K562 (cell line): Measurements from ENCODE around the gene MPG. TPM values are rescaled to one million over a fixed set of nuclear protein-coding genes. Genes with fewer than 3 reads are reported as not detected.
A peak's percentile ranks its signal among the peaks of the same experiment; 100 is the strongest.

ENCODE experiments used
- CBFA2T3 ChIP-seq: fragments of 450-650 bp; IDR thresholded peaks from 2 replicates; pipeline ENCODE4 v1.6.1; 2017
- DACH1 ChIP-seq: fragments of 450-650 bp; IDR thresholded peaks from 2 replicates; pipeline ENCODE4 v1.6.1; 2018; ENCODE audit not compliant: partially characterized antibody
- ELF1 ChIP-seq: fragments of 200-800 bp; sonication (Bioruptor generic); IDR thresholded peaks from 2 replicates; pipeline ENCODE4 v1.6.1; 2016; ENCODE audit warnings: missing genetic modification characterization, missing compliant biosample characterization
- FOXK1 ChIP-seq: sonication (generic); formaldehyde crosslinking; IDR thresholded peaks from 2 replicates; pipeline ENCODE4 v1.8.0; 2022; ENCODE audit warnings: missing genetic modification reagents, mild to moderate bottlenecking, borderline replicate concordance
- FOXM1 ChIP-seq, 2 experiments: fragments of 450-650 bp in 1 of 2; sonication (generic) in 1 of 2; formaldehyde crosslinking in 1 of 2; IDR thresholded peaks; 2 replicates each; pipeline versions ENCODE4 v1.6.1 to v1.9.0; 2017 to 2022; ENCODE audit warnings: low read depth in 2 of 2, mild to moderate bottlenecking in 2 of 2, missing genetic modification reagents in 1 of 2, moderate library complexity in 1 of 2
- JUND ChIP-seq, 2 experiments: IDR thresholded peaks; 2 replicates in 1 of 2; 3 replicates in 1 of 2; pipeline ENCODE4 v1.6.1; 2011; ENCODE audit warnings: borderline replicate concordance in 2 of 2, low read depth in 2 of 2, low read length in 2 of 2, improper control_type of control experiment in 1 of 2, missing biosample characterization in 1 of 2, missing genetic modification characterization in 1 of 2, missing genetic modification reagents in 1 of 2
- KDM1A ChIP-seq, 2 experiments: fragments of 450-650 bp; IDR thresholded peaks; 2 replicates each; pipeline ENCODE4 v1.6.1; 2016; ENCODE audit warnings: mild to moderate bottlenecking in 2 of 2
- MCM3 ChIP-seq: fragments of 450-650 bp; IDR thresholded peaks from 2 replicates; pipeline ENCODE4 v1.6.1; 2016
- NONO ChIP-seq, 2 experiments: fragments of 200-400 bp in 1 of 2; fragments of 450-650 bp in 1 of 2; formaldehyde crosslinking in 1 of 2; IDR thresholded peaks; 2 replicates each; pipeline ENCODE4 v1.6.1; 2017; ENCODE audit warnings: low read depth in 2 of 2, mild to moderate bottlenecking in 2 of 2, moderate library complexity in 2 of 2, low read length in 1 of 2
- RCOR1 ChIP-seq, 2 experiments: IDR thresholded peaks; 2 replicates each; pipeline ENCODE4 v1.6.1; 2012; ENCODE audit warnings: low read depth in 2 of 2, low read length in 2 of 2, borderline replicate concordance in 1 of 2, improper control_type of control experiment in 1 of 2
- SETDB1 ChIP-seq: IDR thresholded peaks from one replicate; pipeline ENCODE4 v1.6.1; 2012; ENCODE audit warnings: low read length, control low read depth, inconsistent platforms
- TAF1 ChIP-seq: IDR thresholded peaks from 2 replicates; pipeline ENCODE4 v1.6.1; 2011; ENCODE audit warnings: mild to moderate bottlenecking, low read length, moderate library complexity; ENCODE audit not compliant: insufficient read depth, control insufficient read depth, severe bottlenecking; ENCODE audit errors: extremely low read depth
- YY1 ChIP-seq, 3 experiments: IDR thresholded peaks; 2 replicates each; pipeline ENCODE4 v1.6.1; 2011; ENCODE audit warnings: low read length in 2 of 3, mild to moderate bottlenecking in 2 of 3, moderate library complexity in 2 of 3, borderline replicate concordance in 1 of 3, control low read depth in 1 of 3, low read depth in 1 of 3; ENCODE audit not compliant: insufficient read depth in 3 of 3, insufficient replicate concordance in 2 of 3, control insufficient read depth in 1 of 3, insufficient read length in 1 of 3; ENCODE audit errors: extremely low read depth in 1 of 3
- ZNF197 ChIP-seq: fragments of 200-800 bp; sonication (Bioruptor generic); IDR thresholded peaks from 2 replicates; pipeline ENCODE4 v1.6.1; 2016; ENCODE audit warnings: low read depth, missing genetic modification characterization, missing compliant biosample characterization
- polyA plus RNA-seq, 8 experiments: library from polyadenylated mRNA; depleted of rRNA in 4 of 8; stranded (reverse) in 5 of 8; unstranded in 3 of 8; fragments of >200 nt; fragmentation: Nextera tagmentation in 2 of 8; fragmentation: Illumina TruSeq in 1 of 8; extraction: Ambion mirVana in 2 of 8; extraction: Trizol in 1 of 8; gene quantifications; 2 replicates each; pipeline versions ENCODE4 v1.2.1 to v1.2.3, GENCODE V29; 2011 to 2014; ENCODE audit warnings: inconsistent platforms in 1 of 8, missing spikeins in 1 of 8
- total RNA-seq, 7 experiments: library from RNA; depleted of rRNA in 6 of 7; stranded (reverse); fragments of >200 nt in 6 of 7; fragmentation: Illumina TruSeq in 2 of 7; extraction: Trizol in 2 of 7; gene quantifications; 2 replicates each; pipeline versions ENCODE4 v1.2.1 to v1.2.3, GENCODE V29; 2011 to 2021; ENCODE audit warnings: low replicate concordance in 1 of 7
- TF ChIP-seq, protein P1 (sequence below): fragments of 450-650 bp; IDR thresholded peaks from 2 replicates; pipeline ENCODE4 v1.6.1; 2017; ENCODE audit warnings: antibody characterized with exemption, mild to moderate bottlenecking
- TF ChIP-seq, protein P2 (sequence below): IDR thresholded peaks from 2 replicates; pipeline ENCODE4 v1.6.1; 2012; ENCODE audit warnings: low read depth, low read length, improper control_type of control experiment, borderline replicate concordance
- TF ChIP-seq, protein P3 (sequence below): fragments of 200-800 bp; sonication (Bioruptor generic); IDR thresholded peaks from 2 replicates; pipeline ENCODE4 v1.6.1; 2017; ENCODE audit warnings: missing genetic modification characterization, missing compliant biosample characterization

MPG gene
- total and polyA plus RNA-seq, 9 of the 15 experiments (the other 6 are each of a cell fraction or from before 2014, with no cell fraction given): 0.42 to 226 (median 36.2) TPM

DNA sequence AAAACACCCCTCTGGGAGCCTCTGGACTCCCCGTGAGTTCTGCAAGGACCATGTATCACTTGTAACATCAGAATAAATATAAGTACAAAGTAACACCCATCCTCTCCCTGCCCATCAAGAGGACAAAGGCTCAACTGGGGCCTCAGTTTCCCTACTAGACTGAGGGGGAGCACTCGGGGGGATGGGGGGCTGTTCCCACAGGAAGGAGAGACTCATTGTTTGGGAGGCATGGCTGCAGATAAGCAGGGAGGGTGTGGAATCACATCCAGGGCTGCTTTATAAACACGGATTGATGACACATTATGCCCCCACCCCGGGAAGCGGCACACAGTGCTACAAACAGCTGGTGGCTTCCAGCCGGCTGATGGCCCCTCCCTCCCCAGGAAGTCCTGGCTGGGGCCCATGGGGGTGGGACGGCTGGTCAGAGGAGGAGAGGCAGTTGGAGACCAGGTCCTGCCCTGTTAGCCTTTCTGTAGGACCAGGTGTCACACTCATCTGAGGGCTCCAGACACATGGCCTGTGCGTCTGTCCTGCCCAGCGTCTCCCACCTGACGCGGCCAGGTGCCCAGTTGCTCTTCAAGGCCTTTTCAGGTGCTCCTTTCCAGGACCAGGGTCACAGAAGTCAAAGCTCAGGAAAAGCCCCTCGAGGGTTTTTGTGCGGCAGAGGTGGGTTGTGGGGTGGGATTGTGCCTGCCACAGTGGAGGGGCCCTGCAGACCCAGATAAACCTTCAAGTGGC lies 1.3 kb upstream of the MPG start (continued):
- TF ChIP-seq ZNF197 (0 out of 2 replicates have a peak, but pooled peaks have one; percentile 52), MCM3 (no peak), CBFA2T3 (peak; percentile 61), SETDB1 (no peak), FOXM1 (IDR thresholded peaks at IDR 0.05; ENCODE audit: low read depth) (no peak), FOXM1 (CRISPR knock-in tag; IDR thresholded peaks at IDR 0.05; ENCODE audit: low read depth) (0 out of 2 replicates have a peak, but pooled peaks have one; percentile 17), YY1 (IDR thresholded peaks at IDR 0.05; ENCODE audit: borderline replicate concordance in 1 of 3, control insufficient read depth in 1 of 3, extremely low read depth in 1 of 3, insufficient read depth in 3 of 3, insufficient read length in 1 of 3, insufficient replicate concordance in 2 of 3, low read depth in 1 of 3, low read length in 2 of 3) (peak in 1 of 3 experiments; percentile 14), FOXK1 (CRISPR knock-in tag) (0 out of 2 replicates have a peak, but pooled peaks have one; percentile 75), DACH1 (peak; percentile 95), ELF1 (peak; percentile 7; the same call in 1 of the 2 replicates), RCOR1 (IDR thresholded peaks at IDR 0.05; ENCODE audit: borderline replicate concordance in 1 of 2, low read depth in 2 of 2, low read length in 2 of 2) (peak in 1 of 2 experiments; percentile 67; a peak in 2 of 4 replicates), JUND (IDR thresholded peaks at IDR 0.05; ENCODE audit: borderline replicate concordance, low read depth, low read length) (peak; percentile 47; the same call in 1 of the 2 replicates), JUND (tag; IDR thresholded peaks at IDR 0.05; ENCODE audit: borderline replicate concordance, low read depth, low read length) (no peak; the same call in 2 of the 3 replicates), KDM1A (IDR thresholded peaks at IDR 0.05) (peak; percentile 60 to 69; a peak in 2 of 4 replicates), TAF1 (peak; percentile 21), NONO (IDR thresholded peaks at IDR 0.05; ENCODE audit: low read depth in 2 of 2, low read length in 1 of 2) (0 out of 4 replicates have a peak, but pooled peaks of 1 of the 2 experiments have one; percentile 35)
- TF ChIP-seq, protein P1, sequence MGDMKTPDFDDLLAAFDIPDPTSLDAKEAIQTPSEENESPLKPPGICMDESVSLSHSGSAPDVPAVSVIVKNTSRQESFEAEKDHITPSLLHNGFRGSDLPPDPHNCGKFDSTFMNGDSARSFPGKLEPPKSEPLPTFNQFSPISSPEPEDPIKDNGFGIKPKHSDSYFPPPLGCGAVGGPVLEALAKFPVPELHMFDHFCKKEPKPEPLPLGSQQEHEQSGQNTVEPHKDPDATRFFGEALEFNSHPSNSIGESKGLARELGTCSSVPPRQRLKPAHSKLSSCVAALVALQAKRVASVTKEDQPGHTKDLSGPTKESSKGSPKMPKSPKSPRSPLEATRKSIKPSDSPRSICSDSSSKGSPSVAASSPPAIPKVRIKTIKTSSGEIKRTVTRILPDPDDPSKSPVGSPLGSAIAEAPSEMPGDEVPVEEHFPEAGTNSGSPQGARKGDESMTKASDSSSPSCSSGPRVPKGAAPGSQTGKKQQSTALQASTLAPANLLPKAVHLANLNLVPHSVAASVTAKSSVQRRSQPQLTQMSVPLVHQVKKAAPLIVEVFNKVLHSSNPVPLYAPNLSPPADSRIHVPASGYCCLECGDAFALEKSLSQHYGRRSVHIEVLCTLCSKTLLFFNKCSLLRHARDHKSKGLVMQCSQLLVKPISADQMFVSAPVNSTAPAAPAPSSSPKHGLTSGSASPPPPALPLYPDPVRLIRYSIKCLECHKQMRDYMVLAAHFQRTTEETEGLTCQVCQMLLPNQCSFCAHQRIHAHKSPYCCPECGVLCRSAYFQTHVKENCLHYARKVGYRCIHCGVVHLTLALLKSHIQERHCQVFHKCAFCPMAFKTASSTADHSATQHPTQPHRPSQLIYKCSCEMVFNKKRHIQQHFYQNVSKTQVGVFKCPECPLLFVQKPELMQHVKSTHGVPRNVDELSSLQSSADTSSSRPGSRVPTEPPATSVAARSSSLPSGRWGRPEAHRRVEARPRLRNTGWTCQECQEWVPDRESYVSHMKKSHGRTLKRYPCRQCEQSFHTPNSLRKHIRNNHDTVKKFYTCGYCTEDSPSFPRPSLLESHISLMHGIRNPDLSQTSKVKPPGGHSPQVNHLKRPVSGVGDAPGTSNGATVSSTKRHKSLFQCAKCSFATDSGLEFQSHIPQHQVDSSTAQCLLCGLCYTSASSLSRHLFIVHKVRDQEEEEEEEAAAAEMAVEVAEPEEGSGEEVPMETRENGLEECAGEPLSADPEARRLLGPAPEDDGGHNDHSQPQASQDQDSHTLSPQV: 0 out of 2 replicates have a peak, but pooled peaks have one; percentile 17
- TF ChIP-seq, protein P2, sequence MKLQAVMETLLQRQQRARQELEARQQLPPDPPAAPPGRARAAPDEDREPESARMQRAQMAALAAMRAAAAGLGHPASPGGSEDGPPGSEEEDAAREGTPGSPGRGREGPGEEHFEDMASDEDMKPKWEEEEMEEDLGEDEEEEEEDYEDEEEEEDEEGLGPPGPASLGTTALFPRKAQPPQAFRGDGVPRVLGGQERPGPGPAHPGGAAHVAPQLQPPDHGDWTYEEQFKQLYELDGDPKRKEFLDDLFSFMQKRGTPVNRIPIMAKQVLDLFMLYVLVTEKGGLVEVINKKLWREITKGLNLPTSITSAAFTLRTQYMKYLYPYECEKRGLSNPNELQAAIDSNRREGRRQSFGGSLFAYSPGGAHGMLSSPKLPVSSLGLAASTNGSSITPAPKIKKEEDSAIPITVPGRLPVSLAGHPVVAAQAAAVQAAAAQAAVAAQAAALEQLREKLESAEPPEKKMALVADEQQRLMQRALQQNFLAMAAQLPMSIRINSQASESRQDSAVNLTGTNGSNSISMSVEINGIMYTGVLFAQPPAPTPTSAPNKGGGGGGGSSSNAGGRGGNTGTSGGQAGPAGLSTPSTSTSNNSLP: 0 out of 2 replicates have a peak, but pooled peaks have one; percentile 14
- TF ChIP-seq, protein P3, sequence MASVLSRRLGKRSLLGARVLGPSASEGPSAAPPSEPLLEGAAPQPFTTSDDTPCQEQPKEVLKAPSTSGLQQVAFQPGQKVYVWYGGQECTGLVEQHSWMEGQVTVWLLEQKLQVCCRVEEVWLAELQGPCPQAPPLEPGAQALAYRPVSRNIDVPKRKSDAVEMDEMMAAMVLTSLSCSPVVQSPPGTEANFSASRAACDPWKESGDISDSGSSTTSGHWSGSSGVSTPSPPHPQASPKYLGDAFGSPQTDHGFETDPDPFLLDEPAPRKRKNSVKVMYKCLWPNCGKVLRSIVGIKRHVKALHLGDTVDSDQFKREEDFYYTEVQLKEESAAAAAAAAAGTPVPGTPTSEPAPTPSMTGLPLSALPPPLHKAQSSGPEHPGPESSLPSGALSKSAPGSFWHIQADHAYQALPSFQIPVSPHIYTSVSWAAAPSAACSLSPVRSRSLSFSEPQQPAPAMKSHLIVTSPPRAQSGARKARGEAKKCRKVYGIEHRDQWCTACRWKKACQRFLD (CRISPR knock-in tag): no peak
